SK-N-SH (cell line): ENCODE measurements around the gene SEPTIN10.

Experiments used
- EP300 ChIP-seq, 2 experiments: IDR thresholded peaks; 2 replicates each; pipeline versions ENCODE4 v1.4.0 to v1.6.1; 2012; ENCODE audit warnings: borderline replicate concordance in 1 of 2, low read depth in 1 of 2, low read length in 1 of 2
- EZH2phosphoT487 ChIP-seq: fragments of 200-600 bp; sonication (generic); IDR thresholded peaks from 2 replicates; pipeline ENCODE4 v1.6.1; 2017; ENCODE audit warnings: low read depth, mixed run types, mild to moderate bottlenecking, antibody characterized with exemption, moderate library complexity, borderline replicate concordance
- JUND ChIP-seq: IDR thresholded peaks from 2 replicates; pipeline ENCODE4 v1.4.0; 2012
- MXI1 ChIP-seq: IDR thresholded peaks from 2 replicates; pipeline ENCODE4 v1.6.1; 2012; ENCODE audit warnings: mild to moderate bottlenecking, low read depth, low read length, improper control_type of control experiment
- NRF1 ChIP-seq: IDR thresholded peaks from 2 replicates; pipeline ENCODE4 v1.6.1; 2012; ENCODE audit warnings: low read depth, mild to moderate bottlenecking, low read length
- POLR2AphosphoS5 ChIP-seq: IDR thresholded peaks from 2 replicates; pipeline ENCODE4 v1.6.1; 2012; ENCODE audit warnings: low read depth, low read length
- RCOR1 ChIP-seq: fragments of 150-350 bp; IDR thresholded peaks from 2 replicates; pipeline ENCODE4 v1.6.1; 2017; ENCODE audit warnings: antibody characterized with exemption, low read length
- RXRA ChIP-seq: IDR thresholded peaks from 2 replicates; pipeline ENCODE4 v1.4.0; 2012; ENCODE audit warnings: low read depth, mild to moderate bottlenecking, borderline replicate concordance
- SMC3 ChIP-seq: IDR thresholded peaks from 2 replicates; pipeline ENCODE4 v1.6.1; 2012; ENCODE audit warnings: low read depth, low read length, improper control_type of control experiment
- TAF1 ChIP-seq: IDR thresholded peaks from 2 replicates; pipeline ENCODE4 v1.6.1; 2012; ENCODE audit warnings: low read depth, mild to moderate bottlenecking, low read length, moderate library complexity, borderline replicate concordance
- TEAD4 ChIP-seq: IDR thresholded peaks from 2 replicates; pipeline ENCODE4 v1.4.0; 2012; ENCODE audit warnings: mild to moderate bottlenecking, borderline replicate concordance; ENCODE audit not compliant: insufficient read depth
- USF2 ChIP-seq: fragments of 150-350 bp; IDR thresholded peaks from 2 replicates; pipeline ENCODE4 v1.6.1; 2017; ENCODE audit warnings: antibody characterized with exemption, low read length, low read depth, borderline replicate concordance
- TF ChIP-seq, protein P1 (sequence below): fragments of 200-600 bp; sonication (generic); IDR thresholded peaks from 2 replicates; pipeline ENCODE4 v1.6.1; 2017; ENCODE audit warnings: antibody characterized with exemption, mild to moderate bottlenecking, moderate library complexity
- TF ChIP-seq, protein P2 (sequence below): IDR thresholded peaks from 2 replicates; pipeline ENCODE4 v1.4.0; 2012; ENCODE audit warnings: low read depth

GRCh38 chr2:109529532-109530449 is 84.0 kb downstream of the SEPTIN10 start:
- TF ChIP-seq EP300 (IDR thresholded peaks at IDR 0.05; ENCODE audit: borderline replicate concordance in 1 of 2, low read depth in 1 of 2, low read length in 1 of 2) (no peak), POLR2AphosphoS5 (no peak), RXRA (no peak), RCOR1 (no peak), SMC3 (no peak), TEAD4 (no peak), MXI1 (no peak), NRF1 (no peak), TAF1 (no peak), EZH2phosphoT487 (no peak), JUND (no peak), USF2 (no peak)
- TF ChIP-seq, protein P1, sequence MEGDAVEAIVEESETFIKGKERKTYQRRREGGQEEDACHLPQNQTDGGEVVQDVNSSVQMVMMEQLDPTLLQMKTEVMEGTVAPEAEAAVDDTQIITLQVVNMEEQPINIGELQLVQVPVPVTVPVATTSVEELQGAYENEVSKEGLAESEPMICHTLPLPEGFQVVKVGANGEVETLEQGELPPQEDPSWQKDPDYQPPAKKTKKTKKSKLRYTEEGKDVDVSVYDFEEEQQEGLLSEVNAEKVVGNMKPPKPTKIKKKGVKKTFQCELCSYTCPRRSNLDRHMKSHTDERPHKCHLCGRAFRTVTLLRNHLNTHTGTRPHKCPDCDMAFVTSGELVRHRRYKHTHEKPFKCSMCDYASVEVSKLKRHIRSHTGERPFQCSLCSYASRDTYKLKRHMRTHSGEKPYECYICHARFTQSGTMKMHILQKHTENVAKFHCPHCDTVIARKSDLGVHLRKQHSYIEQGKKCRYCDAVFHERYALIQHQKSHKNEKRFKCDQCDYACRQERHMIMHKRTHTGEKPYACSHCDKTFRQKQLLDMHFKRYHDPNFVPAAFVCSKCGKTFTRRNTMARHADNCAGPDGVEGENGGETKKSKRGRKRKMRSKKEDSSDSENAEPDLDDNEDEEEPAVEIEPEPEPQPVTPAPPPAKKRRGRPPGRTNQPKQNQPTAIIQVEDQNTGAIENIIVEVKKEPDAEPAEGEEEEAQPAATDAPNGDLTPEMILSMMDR: no peak
- TF ChIP-seq, protein P2, sequence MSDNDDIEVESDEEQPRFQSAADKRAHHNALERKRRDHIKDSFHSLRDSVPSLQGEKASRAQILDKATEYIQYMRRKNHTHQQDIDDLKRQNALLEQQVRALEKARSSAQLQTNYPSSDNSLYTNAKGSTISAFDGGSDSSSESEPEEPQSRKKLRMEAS: no peak
